ENCODE measurements around the gene EIF3K. TPM values are rescaled to one million over a fixed set of nuclear protein-coding genes. Genes with fewer than 3 reads are reported as not detected.
A peak's percentile ranks its signal among the peaks of the same experiment; 100 is the strongest.

EIF3K gene
- total RNA-seq, 1 donor from 2014 or later: 344 TPM

DNA sequence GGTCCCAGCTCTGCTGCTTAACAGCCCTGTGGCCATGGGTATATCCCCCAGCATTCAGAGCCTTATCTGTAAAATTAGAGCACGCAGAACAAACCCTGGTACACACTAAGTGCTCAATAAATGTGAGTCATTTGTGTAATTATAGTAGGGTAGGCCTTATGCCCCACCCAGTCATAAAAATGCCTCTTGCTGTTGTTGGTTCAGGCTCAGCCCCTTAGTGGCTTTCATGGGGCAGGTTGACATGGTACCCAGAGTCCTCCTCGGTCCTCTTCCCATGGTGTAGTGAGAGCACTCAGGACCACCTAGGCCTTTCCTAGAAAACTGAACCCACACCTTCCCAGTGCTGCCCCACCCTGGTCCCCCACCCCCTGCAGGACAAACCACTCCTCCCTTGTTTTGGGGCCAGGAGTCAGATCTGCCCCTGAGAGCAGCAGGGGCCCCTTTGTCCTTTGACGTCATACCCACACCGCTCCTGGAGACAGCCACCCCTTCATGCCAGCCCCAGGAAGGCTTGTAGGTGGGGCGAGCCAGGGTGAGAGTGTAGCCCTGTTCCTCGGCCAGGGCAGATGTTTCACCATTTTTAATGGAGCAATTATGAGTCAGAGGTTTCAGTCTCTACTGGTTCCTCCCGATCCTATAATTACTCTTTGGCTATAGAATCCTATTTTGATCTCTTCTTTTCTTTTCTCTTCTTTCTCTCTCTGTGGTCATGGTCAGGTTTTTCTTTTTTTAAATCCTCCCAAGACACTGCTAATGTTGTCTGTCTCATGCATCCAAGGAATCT lies 65.3 kb downstream of the EIF3K start:
- ChIA-PET CTCF (interaction anchor here (1.4 kb wide), 1 partner anchor 281 kb away, joined by 4 read pairs; the partner anchor contains the start of gene FAM98C), POLR2A (interaction anchor here (0.6 to 1.0 kb wide), 2 partner anchors 10 to 173 kb away, joined by 3 to 4 read pairs; no protein-coding TSS in a partner anchor)
- intact Hi-C loops (cut with micrococcal nuclease): loop anchor here (5.0 kb wide), 1 partner anchor 37 kb away; the partner anchor contains the start of gene ACTN4
- no peak for DNase-seq
- H3K9me3 Mint-ChIP-seq: no peaks in the 10 kb centered on the region
- H3K36me3 Mint-ChIP-seq (ENCODE audit: low read depth): peaks cover 14% of the 10 kb centered on the region
- TF ChIP-seq, protein P1, sequence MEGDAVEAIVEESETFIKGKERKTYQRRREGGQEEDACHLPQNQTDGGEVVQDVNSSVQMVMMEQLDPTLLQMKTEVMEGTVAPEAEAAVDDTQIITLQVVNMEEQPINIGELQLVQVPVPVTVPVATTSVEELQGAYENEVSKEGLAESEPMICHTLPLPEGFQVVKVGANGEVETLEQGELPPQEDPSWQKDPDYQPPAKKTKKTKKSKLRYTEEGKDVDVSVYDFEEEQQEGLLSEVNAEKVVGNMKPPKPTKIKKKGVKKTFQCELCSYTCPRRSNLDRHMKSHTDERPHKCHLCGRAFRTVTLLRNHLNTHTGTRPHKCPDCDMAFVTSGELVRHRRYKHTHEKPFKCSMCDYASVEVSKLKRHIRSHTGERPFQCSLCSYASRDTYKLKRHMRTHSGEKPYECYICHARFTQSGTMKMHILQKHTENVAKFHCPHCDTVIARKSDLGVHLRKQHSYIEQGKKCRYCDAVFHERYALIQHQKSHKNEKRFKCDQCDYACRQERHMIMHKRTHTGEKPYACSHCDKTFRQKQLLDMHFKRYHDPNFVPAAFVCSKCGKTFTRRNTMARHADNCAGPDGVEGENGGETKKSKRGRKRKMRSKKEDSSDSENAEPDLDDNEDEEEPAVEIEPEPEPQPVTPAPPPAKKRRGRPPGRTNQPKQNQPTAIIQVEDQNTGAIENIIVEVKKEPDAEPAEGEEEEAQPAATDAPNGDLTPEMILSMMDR (IDR thresholded peaks at IDR 0.05): no peak
- peak overlapping the region; percentile 46 for H3K4me3 Mint-ChIP-seq
- no peaks in the 10 kb centered on the region for H3K27me3 Mint-ChIP-seq
- H3K27ac Mint-ChIP-seq: peak overlapping the region; percentile 68
- peaks cover 82% of the 10 kb centered on the region for H3K4me1 Mint-ChIP-seq
- ATAC-seq (ENCODE audit: low read depth): no peak

GRCh38 chr19:38684862-38685665 lies 66.1 kb downstream of the EIF3K start:
- ATAC-seq (ENCODE audit: low read depth): no peak
- DNase-seq: no peak
- Mint-ChIP-seq H3K4me1 (peaks cover 78% of the 10 kb centered on the region), H3K9me3 (no peaks in the 10 kb centered on the region), H3K27me3 (no peaks in the 10 kb centered on the region), H3K36me3 (ENCODE audit: low read depth) (peaks cover 15% of the 10 kb centered on the region), H3K27ac (peak overlapping the region; percentile 76), H3K4me3 (no peak overlapping the region)
- TF ChIP-seq, protein P1 (IDR thresholded peaks at IDR 0.05): no peak
- intact Hi-C loops (cut with micrococcal nuclease): loop anchor here (5.0 kb wide), 2 partner anchors 38 to 128 kb away; partner anchors contain the start of gene ACTN4
- POLR2A ChIA-PET: no interaction called here
- CTCF ChIA-PET: interaction anchor here (1.3 kb wide), 1 partner anchor 245 kb away, joined by 3 read pairs; the partner anchor contains the start of genes MRPS12 and SARS2

- ChIA-PET CTCF (interaction anchor here (1.3 to 1.4 kb wide), 2 partner anchors 21 to 245 kb away, joined by 3 read pairs; partner anchors contain the start of genes MRPS12 and SARS2), POLR2A (interaction anchor here (0.7 to 0.8 kb wide), 3 partner anchors 32 to 163 kb away, joined by 3 to 7 read pairs (median 4); no protein-coding TSS in a partner anchor)
- no peaks in the 10 kb centered on the region for H3K9me3 Mint-ChIP-seq
- DNase-seq (no peak), ATAC-seq (ENCODE audit: low read depth) (no peak)
- TF ChIP-seq, protein P1 (IDR thresholded peaks at IDR 0.05): no peak
- H3K36me3 Mint-ChIP-seq (ENCODE audit: low read depth): peaks cover 14% of the 10 kb centered on the region
- peak overlapping the region; percentile 28 for H3K4me3 Mint-ChIP-seq
- no peaks in the 10 kb centered on the region for H3K27me3 Mint-ChIP-seq
- peak overlapping the region; percentile 76 for H3K27ac Mint-ChIP-seq
- intact Hi-C loops (cut with micrococcal nuclease): loop anchor here (5.0 kb wide), 1 partner anchor 129 kb away; no protein-coding TSS in a partner anchor
- H3K4me1 Mint-ChIP-seq: peaks cover 74% of the 10 kb centered on the region
Observed at GRCh38 chr19:38685666-38686529, 66.9 kb downstream of the EIF3K start.

DNA sequence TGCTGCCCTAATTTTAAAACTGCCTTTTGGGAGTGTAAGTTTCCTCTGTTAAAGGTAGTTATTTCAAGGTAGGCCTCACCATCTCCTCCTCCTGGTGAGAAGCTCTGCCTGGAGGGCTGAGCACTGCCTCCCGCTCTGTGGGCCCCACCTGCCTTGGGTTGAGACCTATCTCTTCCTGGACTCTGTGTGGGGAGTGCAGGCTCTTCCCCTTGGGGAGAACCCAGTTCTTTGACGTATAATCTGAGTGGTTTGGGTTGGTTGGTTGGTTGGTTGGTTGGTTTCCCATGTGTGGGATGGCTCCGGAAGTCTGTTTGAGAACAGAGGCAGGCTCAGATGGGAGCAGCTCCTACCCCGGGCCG lies 67.5 kb downstream of the EIF3K start:
- Mint-ChIP-seq H3K4me3 (no peak overlapping the region), H3K27me3 (no peaks in the 10 kb centered on the region), H3K9me3 (no peaks in the 10 kb centered on the region), H3K4me1 (peaks cover 69% of the 10 kb centered on the region), H3K27ac (peak overlapping the region; percentile 76), H3K36me3 (ENCODE audit: low read depth) (peaks cover 10% of the 10 kb centered on the region)
- ChIA-PET CTCF (interaction anchor here (1.3 to 1.4 kb wide), 2 partner anchors 22 to 244 kb away, joined by 3 read pairs; partner anchors contain the start of genes MRPS12 and SARS2), POLR2A (interaction anchor here (0.5 to 0.8 kb wide), 4 partner anchors 32 to 272 kb away, joined by 3 to 7 read pairs (median 4); no protein-coding TSS in a partner anchor)
- no peak for DNase-seq
- peak; percentile 65 for ATAC-seq (ENCODE audit: low read depth)
- intact Hi-C loops (cut with micrococcal nuclease): loop anchor here (5.0 kb wide), 1 partner anchor 129 kb away; no protein-coding TSS in a partner anchor
- TF ChIP-seq, protein P1 (IDR thresholded peaks at IDR 0.05): no peak

Other genes starting within 250 kb of the EIF3K start
- gene PSMD8, start 244.6 kb upstream of the EIF3K start, total RNA-seq: 134 and 138 TPM in 2 replicates
- gene GGN, start 231.2 kb upstream of the EIF3K start, total RNA-seq: 0.22 and 1.2 TPM in 2 replicates
- gene SPRED3, start 230.5 kb upstream of the EIF3K start, total RNA-seq: 0.44 and 2.4 TPM in 2 replicates
- gene FAM98C, start 216.1 kb upstream of the EIF3K start, total RNA-seq: 38.3 and 40.0 TPM in 2 replicates
- gene RASGRP4, start 193.0 kb upstream of the EIF3K start, total RNA-seq: 3.2 and 3.6 TPM in 2 replicates
- 4.1 and 5.1 TPM in 2 replicates for gene RYR1, start 185.5 kb upstream of the EIF3K start, total RNA-seq
- gene MAP4K1, start 1.2 kb upstream of the EIF3K start, total RNA-seq: 379 and 388 TPM in 2 replicates
- 197 and 198 TPM in 2 replicates for gene ACTN4, start 28.5 kb downstream of the EIF3K start, total RNA-seq
- 12.4 and 14.9 TPM in 2 replicates for gene CAPN12, start 125.3 kb downstream of the EIF3K start, total RNA-seq
- gene LGALS7, start 154.3 kb downstream of the EIF3K start, total RNA-seq: not detected in 2 replicates
- gene LGALS7B, start 170.0 kb downstream of the EIF3K start, total RNA-seq: not detected in 2 replicates
- 2.7 and 4.5 TPM in 2 replicates for gene LGALS4, start 193.8 kb downstream of the EIF3K start, total RNA-seq
- 152 and 164 TPM in 2 replicates for gene ECH1, start 212.6 kb downstream of the EIF3K start, total RNA-seq
- gene HNRNPL, start 230.8 kb downstream of the EIF3K start, total RNA-seq: 528 and 546 TPM in 2 replicates

Data from activated B cell treated with CpG ODN at 0.5 μM for 24 hours (primary cell).